MCF 10A (cell line): ENCODE data around the gene OR10P1. TPM values are rescaled to one million over a fixed set of nuclear protein-coding genes. Genes with fewer than 3 reads are reported as not detected.
A peak's percentile ranks its signal among the peaks of the same experiment; 100 is the strongest.

Experiments used
- BruUV-seq: library from RNA; stranded (reverse); fragments of 400-500 nt; replicated peaks from 2 replicates; lab custom pipeline; 2021; lab: Mats Ljungman, UMichigan
- CTCF ChIA-PET: fragments of 300-600 bp; sonication (Branson Sonifier 250); formaldehyde crosslinking; extraction: SDS; loops from one replicate; lab custom pipeline; 2021; ENCODE audit warnings: antibody characterized with exemption, inconsistent platforms; lab: Yijun Ruan, JAX
- POLR2A ChIA-PET: fragments of 300-600, 350-650 bp; sonication (Branson Sonifier 250); formaldehyde crosslinking; extraction: SDS; loops from one replicate; lab custom pipeline; 2020; ENCODE audit warnings: antibody characterized with exemption, inconsistent platforms; lab: Yijun Ruan, JAX
- DNase-seq: peaks from one replicate; pipeline ENCODE4 v3.0.0-alpha.2; 2018; ENCODE audit not compliant: unreplicated experiment
- H3K27ac Mint-ChIP-seq: one replicate; pipeline ENCODE4 v1.8.0; 2022; ENCODE audit warnings: mild to moderate bottlenecking, low read depth, mixed read lengths; ENCODE audit not compliant: unreplicated experiment
- H3K27me3 Mint-ChIP-seq: one replicate; pipeline ENCODE4 v1.8.0; 2022; ENCODE audit warnings: mixed read lengths; ENCODE audit not compliant: insufficient read depth, unreplicated experiment
- H3K36me3 Mint-ChIP-seq: one replicate; pipeline ENCODE4 v1.8.0; 2022; ENCODE audit warnings: mild to moderate bottlenecking, moderate library complexity, mixed read lengths; ENCODE audit not compliant: insufficient read depth, unreplicated experiment
- H3K4me1 Mint-ChIP-seq: one replicate; pipeline ENCODE4 v1.8.0; 2022; ENCODE audit warnings: mixed read lengths; ENCODE audit not compliant: insufficient read depth, unreplicated experiment
- H3K4me3 Mint-ChIP-seq: one replicate; pipeline ENCODE4 v1.8.0; 2022; ENCODE audit warnings: mild to moderate bottlenecking, moderate library complexity, mixed read lengths; ENCODE audit not compliant: unreplicated experiment
- H3K9me3 Mint-ChIP-seq: one replicate; pipeline ENCODE4 v1.8.0; 2022; ENCODE audit warnings: mixed read lengths; ENCODE audit not compliant: unreplicated experiment
- intact Hi-C: fragments of 100-400 bp; cut with micrococcal nuclease; formaldehyde crosslinking; loops from 2 replicates; pipeline ENCODE4 v1.14.1; 2022
- total RNA-seq: library from RNA; stranded (reverse); gene quantifications from 2 replicates; pipeline ENCODE4 v1.2.3, GENCODE V29; 2022
- TF ChIP-seq, protein P1 (sequence below): fragments of 200-600 bp; IDR thresholded peaks from one replicate; pipeline ENCODE4 v1.8.0; 2022; ENCODE audit warnings: antibody characterized with exemption, mild to moderate bottlenecking; ENCODE audit not compliant: unreplicated experiment

The OR10P1 gene
- total RNA-seq, 1 experiment from 2014 or later, result not detected

DNA sequence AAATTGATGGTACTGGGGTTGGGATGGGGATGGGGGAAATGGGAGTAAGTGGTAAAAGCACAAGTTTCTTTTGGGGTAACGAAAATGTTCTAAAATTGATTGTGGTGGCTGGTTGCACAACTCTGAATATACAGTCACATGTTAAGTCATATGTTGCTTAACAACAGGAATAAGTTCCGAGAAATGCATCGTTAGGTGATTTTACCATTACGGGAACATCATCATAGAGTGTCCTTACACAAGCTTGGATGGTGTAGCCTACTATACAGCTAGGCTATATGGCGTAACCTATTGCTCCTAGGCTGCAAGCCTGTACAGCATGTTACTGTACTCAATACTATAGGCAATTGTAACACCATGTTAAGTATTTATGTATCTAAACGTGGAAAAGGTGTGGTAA, 40.0 kb downstream of the OR10P1 start:
- TF ChIP-seq, protein P1, sequence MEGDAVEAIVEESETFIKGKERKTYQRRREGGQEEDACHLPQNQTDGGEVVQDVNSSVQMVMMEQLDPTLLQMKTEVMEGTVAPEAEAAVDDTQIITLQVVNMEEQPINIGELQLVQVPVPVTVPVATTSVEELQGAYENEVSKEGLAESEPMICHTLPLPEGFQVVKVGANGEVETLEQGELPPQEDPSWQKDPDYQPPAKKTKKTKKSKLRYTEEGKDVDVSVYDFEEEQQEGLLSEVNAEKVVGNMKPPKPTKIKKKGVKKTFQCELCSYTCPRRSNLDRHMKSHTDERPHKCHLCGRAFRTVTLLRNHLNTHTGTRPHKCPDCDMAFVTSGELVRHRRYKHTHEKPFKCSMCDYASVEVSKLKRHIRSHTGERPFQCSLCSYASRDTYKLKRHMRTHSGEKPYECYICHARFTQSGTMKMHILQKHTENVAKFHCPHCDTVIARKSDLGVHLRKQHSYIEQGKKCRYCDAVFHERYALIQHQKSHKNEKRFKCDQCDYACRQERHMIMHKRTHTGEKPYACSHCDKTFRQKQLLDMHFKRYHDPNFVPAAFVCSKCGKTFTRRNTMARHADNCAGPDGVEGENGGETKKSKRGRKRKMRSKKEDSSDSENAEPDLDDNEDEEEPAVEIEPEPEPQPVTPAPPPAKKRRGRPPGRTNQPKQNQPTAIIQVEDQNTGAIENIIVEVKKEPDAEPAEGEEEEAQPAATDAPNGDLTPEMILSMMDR, result no peak
- no peak overlapping the region for H3K4me3 Mint-ChIP-seq
- DNase-seq, result peak; percentile 64
- no TSS peak for BruUV-seq
- no peaks in the 10 kb centered on the region for H3K9me3 Mint-ChIP-seq
- no peaks in the 10 kb centered on the region for H3K27me3 Mint-ChIP-seq
- intact Hi-C loops, result no loop called here
- ChIA-PET POLR2A (interaction anchor here (0.6 kb wide), 1 partner anchor 34 kb away, joined by 3 read pairs; no protein-coding TSS in a partner anchor), CTCF (interaction anchor here (0.7 kb wide), 1 partner anchor 20 kb away, joined by 3 read pairs; no protein-coding TSS in a partner anchor)
- no peaks in the 10 kb centered on the region for H3K36me3 Mint-ChIP-seq
- H3K27ac Mint-ChIP-seq, result no peak overlapping the region
- peaks cover 12% of the 10 kb centered on the region for H3K4me1 Mint-ChIP-seq

DNA sequence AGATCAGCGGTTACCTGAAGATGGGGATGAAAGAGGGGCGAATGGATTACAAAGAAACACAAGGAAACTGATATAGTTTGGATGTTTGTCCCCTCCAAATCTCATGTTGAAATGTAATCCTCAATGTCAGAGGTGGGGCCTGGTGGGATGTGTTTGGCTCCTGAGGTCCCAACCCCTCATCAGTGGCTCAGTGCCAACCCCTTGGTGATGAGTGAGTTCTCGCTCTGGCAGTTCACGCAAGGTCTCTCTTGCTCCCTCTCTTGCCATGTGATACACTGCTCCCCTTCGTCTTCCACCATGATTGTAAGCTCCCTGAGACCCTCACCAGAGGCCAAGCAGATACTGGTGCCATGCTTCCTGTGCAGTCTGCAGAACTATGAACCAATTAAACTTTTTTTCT, 43.0 kb downstream of the OR10P1 start:
- Mint-ChIP-seq H3K27ac (no peak overlapping the region), H3K4me1 (peaks cover 14% of the 10 kb centered on the region), H3K9me3 (no peaks in the 10 kb centered on the region), H3K36me3 (no peaks in the 10 kb centered on the region), H3K27me3 (peaks cover 11% of the 10 kb centered on the region), H3K4me3 (no peak overlapping the region)
- TF ChIP-seq, protein P1, result no peak
- CTCF ChIA-PET, result no interaction called here
- intact Hi-C loops, result loop anchor here (2.0 kb wide), 2 partner anchors 49 to 57 kb away; partner anchors contain the start of gene CD63
- no peak for DNase-seq
- no TSS peak for BruUV-seq
- POLR2A ChIA-PET, result no interaction called here

DNA sequence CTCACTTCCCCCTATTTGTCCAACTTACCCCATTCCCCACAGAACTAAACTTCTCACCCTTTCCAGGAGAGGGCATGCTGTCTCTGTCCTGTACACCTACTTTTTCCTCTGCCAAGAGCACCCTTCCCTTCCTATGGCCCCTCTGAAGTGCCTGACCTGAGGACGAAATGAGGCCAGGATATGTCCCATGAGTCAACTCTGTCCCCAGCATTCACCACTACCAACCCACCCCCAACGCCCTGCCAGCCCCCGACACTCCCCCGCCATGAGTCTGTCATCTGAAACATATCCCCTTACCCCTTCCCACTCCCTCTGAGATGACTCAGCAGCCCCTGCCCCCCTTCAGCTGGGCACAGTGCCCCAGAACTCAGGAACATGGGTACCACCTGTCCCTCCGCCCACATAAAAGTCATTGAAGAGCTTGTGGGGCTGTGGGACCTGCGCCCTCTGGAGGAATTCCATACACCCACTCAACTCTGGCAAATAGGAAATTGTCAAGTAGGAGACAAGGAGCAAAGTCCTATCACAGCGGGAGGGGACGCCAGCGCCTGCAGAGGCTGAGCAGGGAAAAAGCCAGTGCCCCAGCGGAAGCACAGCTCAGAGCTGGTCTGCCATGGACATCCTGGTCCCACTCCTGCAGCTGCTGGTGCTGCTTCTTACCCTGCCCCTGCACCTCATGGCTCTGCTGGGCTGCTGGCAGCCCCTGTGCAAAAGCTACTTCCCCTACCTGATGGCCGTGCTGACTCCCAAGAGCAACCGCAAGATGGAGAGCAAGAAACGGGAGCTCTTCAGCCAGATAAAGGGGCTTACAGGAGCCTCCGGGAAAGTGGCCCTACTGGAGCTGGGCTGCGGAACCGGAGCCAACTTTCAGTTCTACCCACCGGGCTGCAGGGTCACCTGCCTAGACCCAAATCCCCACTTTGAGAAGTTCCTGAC, 44.7 kb downstream of the OR10P1 start:
- Mint-ChIP-seq H3K4me1 (peaks cover 9% of the 10 kb centered on the region), H3K4me3 (no peak overlapping the region), H3K36me3 (no peaks in the 10 kb centered on the region), H3K27ac (no peak overlapping the region), H3K9me3 (no peaks in the 10 kb centered on the region), H3K27me3 (peaks cover 25% of the 10 kb centered on the region)
- DNase-seq, result peak; percentile 75
- no TSS peak for BruUV-seq
- POLR2A ChIA-PET, result interaction anchor here (0.7 kb wide), 1 partner anchor 34 kb away, joined by 3 read pairs; the partner anchor contains the start of gene BLOC1S1
- intact Hi-C loops, result loop anchor here (1.0 to 2.0 kb wide), 3 partner anchors 40 to 55 kb away; partner anchors contain the start of gene CD63
- CTCF ChIA-PET, result interaction anchor here (0.6 to 1.2 kb wide), 4 partner anchors 8 to 358 kb away, joined by 3 to 4 read pairs (median 3); partner anchors contain the start of gene OR10P1
- TF ChIP-seq, protein P1, result peak; percentile 37
